Stromal cell of bone marrow (primary cell): Measurements from ENCODE around the gene DAB2IP.

Experiments used
- DNase-seq: peaks from one replicate; pipeline ENCODE4 v3.0.0-alpha.2; 2012; ENCODE audit warnings: low read depth

The DAB2IP gene

DNA sequence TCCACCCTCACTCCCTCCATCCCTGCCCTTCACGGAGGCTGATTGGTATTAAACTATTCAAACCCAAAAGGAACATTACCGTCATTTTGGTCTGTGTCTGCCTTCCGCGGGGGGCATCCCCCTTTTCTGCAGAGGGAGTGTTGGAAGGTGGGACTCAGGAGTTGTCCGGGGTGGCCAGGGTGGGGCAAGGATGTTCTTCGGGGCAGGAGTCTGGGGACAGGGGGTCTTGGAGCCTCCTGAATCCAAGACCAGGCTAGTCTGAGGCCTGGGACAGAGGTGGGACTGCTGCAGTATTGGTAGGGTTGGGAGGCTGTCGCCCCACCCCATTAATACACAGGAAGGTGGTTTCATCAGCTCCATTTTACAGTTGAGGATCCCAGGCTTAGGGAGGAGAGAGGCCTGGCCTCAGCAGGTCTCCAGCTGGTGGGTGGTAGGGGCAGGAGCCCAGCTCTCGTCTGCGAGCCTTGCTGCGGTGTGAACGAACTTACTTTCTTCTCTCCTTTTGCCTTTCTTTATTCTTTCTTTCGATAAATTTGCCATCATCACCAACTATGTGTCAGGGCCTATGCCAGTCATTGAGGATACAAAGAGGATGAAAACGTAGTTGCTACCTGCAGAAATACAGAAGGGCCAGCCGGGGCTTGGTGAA is 33.8 kb downstream of the DAB2IP start:
- DNase-seq, result no peak

- DNase-seq, result no peak
Observed at GRCh38 chr9:121685795-121686377, 34.5 kb downstream of the DAB2IP start.

- no peak for DNase-seq
Observed at GRCh38 chr9:121686930-121687541, 35.6 kb downstream of the DAB2IP start.

GRCh38 chr9:121688146-121688680 is 36.8 kb downstream of the DAB2IP start:
- DNase-seq, result no peak

GRCh38 chr9:121688681-121689080 is 37.2 kb downstream of the DAB2IP start:
- DNase-seq, result no peak

DNA sequence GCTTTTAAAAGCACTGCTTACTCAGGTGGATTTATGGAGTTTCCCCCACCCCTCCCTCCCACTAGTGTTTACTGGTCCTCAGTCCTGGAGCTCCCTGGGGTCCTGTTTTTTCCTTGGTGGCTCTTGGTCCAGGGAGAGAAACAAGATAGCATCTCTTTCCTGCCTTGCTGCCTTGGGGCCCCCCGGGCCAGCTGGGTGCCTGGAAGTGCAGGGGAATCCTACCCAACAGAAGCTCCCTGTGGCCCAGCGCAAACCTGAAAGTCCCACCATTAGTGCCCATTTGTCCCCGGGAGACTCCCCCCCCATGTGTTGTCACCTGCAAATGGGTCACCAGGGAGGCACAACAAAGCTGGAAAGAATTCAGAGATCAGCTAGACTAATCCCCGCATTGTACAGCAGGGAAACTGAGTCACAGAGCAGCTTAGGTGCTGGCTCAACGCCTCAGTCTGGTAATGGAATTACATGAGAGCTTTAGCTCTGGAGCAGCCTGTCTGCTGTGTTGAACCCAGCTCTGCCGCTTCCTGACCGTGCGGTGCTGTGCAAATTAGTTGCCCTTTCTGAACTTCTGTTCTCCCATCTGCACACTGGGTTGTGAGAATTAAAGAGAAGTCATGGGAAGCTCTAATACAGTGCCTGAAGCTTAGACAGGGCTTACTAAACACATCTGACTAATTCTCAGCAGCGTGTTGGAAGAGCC is 38.2 kb downstream of the DAB2IP start:
- DNase-seq, result no peak

DNA sequence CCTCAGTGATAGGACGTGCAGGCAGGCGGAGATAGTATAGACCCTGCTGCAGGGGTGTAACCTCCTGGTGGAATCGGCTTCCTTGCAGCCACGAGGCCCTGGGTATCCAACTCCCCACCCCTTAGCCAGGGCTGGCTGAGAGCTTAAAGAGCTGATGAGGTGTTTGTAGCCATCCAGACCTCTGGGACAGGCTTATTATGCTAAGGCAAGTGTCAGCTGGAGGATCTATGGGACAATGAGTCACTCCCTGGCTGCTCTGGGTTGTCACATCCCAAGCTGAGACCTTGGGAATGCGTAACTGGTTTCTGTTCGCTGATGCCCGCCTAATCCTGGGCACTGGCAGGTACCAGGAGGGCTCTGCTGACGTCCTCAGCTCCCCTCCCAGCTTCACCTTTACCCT is 38.9 kb downstream of the DAB2IP start:
- DNase-seq, result no peak

GRCh38 chr9:121690766-121691165 is 39.3 kb downstream of the DAB2IP start:
- no peak for DNase-seq

- no peak for DNase-seq
Observed at GRCh38 chr9:121691890-121692289, 40.5 kb downstream of the DAB2IP start.

DNA sequence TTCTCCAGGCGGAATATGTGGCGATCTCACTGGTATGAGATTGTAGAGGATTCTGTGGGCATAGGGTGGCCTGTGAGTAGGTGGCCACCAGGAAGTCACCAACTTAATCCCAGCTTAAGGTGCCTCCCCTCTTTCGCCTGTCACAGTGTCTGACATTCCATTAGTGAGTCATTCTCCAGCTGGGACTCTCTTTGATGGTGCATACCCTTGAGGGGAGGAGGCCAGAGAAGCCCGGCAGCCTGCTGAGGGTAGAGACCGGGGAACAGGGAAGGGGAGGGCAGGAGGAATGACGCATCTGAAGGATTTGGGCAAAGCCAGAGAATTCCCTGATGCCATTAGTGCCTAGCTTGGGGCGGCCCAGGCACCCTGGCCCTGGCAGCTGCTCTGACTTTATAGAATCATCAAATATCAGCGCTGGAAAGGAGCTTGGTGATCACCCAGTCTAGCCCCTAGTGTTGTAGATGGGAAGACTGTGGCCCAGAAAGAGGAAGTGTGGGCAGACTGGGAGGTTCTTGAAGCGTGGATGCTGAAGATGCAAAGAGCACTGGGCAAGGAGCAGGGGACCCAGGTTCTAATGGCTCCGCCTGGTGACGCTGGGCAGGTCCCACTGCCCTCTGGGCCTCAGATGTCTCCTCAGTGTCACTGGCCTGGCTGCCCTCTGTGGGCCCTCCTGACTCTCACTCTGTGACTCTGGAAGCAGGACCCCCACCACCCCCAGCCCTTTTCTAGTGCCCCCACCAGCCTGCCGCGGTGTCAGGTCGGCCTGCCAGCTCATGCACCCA is 41.4 kb downstream of the DAB2IP start:
- no peak for DNase-seq

GRCh38 chr9:121693388-121693670 is 41.9 kb downstream of the DAB2IP start:
- DNase-seq, result no peak

DNA sequence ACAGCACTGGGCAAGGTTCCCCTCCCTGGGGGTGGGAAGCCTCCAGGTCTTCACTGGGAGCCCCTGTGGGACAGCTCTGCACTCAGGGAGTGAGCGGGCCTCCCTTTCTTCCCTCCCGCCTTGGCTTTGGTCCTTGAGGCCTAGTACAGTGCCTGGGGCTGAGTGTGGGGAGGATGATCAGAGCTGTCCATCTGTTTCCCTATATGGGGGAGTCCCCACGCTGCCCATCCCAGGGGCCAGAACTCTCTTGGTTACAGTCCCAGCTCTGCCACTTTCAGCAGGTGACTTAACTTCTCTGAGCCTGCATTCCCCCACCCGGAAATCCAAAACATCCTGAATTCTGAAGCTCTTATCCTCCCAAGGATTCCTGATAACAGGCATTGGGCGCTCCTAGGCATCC is 42.6 kb downstream of the DAB2IP start:
- DNase-seq, result no peak

- no peak for DNase-seq
Observed at GRCh38 chr9:121694600-121694999, 43.2 kb downstream of the DAB2IP start.

GRCh38 chr9:121696930-121697329 is 45.5 kb downstream of the DAB2IP start:
- DNase-seq, result no peak

DNA sequence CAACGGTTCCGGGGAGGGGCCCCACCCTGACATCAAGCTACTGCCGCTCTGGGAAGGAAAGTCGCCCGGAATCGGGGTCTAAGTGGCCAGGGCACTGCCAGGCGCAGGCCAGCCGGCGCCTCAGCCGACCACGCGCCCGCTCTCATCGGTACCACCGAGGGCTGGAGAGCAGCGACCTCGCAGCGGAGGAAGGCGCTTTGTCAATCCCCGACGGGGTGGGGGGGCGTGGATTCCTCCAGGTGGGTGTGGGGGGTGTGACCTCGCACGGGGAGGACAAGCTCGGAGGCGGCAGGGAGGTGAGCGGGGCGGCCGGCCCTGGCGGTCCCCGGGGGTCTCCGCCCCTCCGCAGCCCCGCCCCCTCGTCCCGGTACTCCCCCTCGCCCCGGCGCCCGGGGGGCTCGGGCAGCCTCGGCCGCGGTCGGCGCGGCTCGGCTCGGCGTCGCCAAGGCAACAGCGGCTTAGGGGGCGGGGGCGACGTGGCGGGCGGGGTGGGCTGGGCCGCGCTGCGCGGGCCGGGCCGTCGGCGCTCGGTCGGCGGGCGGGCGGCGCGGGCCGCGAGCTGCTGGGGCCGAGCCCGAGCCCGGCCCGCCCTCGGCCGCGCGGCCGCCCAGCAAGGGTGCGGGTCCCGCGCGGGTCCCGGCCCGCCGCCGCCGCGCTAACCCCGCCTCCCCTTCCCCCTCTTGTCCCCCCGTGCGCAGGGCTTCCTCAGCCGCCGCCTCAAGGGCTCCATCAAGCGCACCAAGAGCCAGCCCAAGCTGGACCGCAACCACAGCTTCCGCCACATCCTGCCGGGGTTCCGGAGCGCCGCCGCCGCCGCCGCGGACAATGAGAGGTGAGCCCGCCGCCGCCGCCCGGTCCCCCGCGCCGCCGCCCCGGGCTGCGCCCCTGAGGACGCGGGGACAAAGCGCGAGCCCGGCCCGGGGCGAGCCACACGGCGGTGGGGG is 47.5 kb downstream of the DAB2IP start:
- no peak for DNase-seq

- DNase-seq, result no peak
Observed at GRCh38 chr9:121699571-121700164, 48.2 kb downstream of the DAB2IP start.

DNA sequence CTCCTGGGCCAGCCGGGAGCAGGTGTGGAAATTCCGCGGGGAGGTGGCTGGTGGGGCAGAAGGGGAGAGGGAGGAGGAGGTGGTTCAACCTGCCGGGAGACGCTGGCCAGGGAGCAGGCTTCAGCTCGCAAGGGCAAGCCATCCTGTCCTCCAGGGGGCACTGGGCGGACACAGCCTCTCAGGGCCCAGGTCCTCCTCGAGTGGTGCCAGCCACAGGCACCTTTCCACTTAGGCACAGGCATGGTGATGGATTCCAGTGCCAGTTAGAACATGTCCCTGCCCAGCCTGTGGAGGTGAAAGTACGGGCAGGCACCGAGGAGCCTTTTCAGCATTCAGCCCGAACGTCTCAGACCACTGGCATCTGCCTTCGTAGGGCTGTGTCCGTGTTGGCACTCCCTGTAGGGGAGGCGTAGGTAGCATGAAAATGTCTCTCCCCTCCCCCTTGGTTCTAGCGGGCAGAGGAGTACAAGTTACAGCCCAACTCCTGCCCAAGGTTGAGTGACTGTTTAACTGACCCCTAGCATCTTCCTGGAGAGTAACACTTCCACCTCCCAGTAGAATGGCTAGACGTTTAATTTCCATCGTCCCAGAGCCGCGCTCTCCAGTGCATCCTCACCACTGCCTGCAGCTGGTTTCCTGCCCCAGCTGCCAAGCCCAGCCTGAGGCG is 48.9 kb downstream of the DAB2IP start:
- peak; percentile 20 for DNase-seq

GRCh38 chr9:121700832-121701419 is 49.5 kb downstream of the DAB2IP start:
- DNase-seq, result no peak

DNA sequence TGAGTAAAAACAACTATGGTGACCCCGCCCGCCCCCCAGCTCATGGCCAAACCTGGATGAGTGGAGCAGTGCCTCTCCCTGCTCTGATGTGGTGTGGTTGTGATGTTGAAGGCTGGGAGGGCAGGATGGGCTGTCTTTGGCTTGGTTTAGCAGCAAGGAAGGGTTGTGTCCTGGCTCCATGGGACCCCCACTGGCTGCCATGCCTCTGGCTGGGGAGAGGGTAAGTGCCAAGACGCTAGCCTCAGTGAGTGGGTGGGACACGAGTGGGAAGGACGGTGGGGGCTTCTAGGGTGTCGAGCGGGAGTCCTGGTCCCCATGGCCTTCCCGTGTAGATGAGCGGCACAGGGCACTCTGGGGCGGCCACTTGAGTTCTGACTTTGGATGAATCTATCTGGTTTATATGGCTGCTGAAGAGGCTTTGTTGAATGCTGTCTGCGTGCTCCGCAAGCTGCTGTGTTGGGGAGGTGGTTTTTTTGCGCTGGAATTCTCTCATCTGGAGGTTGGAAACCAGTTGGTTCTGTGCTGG is 50.4 kb downstream of the DAB2IP start:
- DNase-seq, result no peak
